Stimulated activated memory B cell treated with anti-CD40 and anti-IgM and Interleukin-4, amounts not matched to agents 10 μg/mL and 1 μg/mL and 100 μg/mL, for 72 hours (primary cell): Measurements from ENCODE around the gene CAMKMT.
A peak's percentile ranks its signal among the peaks of the same experiment; 100 is the strongest.

ENCODE experiments used
- ATAC-seq: fragments of 150-1000 bp; cut with Tn5 transposase; 2 replicates; pipeline ENCODE4 v1.10.0; 2021
- H3K27ac Mint-ChIP-seq: one replicate; pipeline ENCODE4 v1.8.0; 2022; ENCODE audit warnings: mild to moderate bottlenecking, mixed read lengths
- H3K27me3 Mint-ChIP-seq: one replicate; pipeline ENCODE4 v1.8.0; 2022; ENCODE audit warnings: mixed read lengths
- H3K36me3 Mint-ChIP-seq: one replicate; pipeline ENCODE4 v1.8.0; 2022; ENCODE audit warnings: mixed read lengths
- H3K4me1 Mint-ChIP-seq: one replicate; pipeline ENCODE4 v1.8.0; 2022; ENCODE audit warnings: mixed read lengths
- H3K4me3 Mint-ChIP-seq: one replicate; pipeline ENCODE4 v1.8.0; 2022; ENCODE audit warnings: mild to moderate bottlenecking, moderate library complexity, mixed read lengths
- H3K9me3 Mint-ChIP-seq: one replicate; pipeline ENCODE4 v1.8.0; 2022; ENCODE audit warnings: mixed read lengths

Gene CAMKMT

DNA sequence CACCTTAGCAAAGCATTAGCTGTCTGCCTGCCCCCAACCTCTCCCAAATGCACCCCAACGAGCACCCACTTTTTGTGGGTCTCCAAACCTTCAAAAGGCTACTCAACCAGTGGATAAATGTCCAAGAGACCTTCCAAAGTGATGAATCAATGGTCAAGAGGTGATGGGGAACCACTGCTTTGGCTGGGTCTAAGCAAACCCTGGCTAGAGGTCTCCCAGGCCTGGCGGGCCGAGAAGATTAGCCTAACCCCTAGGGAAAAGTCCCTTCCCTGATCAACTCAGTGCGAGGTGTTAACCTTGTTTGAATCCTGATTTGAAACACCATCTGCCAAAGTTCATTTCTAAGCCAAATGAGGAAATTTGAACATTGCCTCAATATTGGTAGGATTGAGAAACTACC is 435.0 kb downstream of the CAMKMT start:
- peaks cover 12% of the 10 kb centered on the region for H3K4me1 Mint-ChIP-seq
- no peak overlapping the region for H3K27ac Mint-ChIP-seq
- peaks cover 73% of the 10 kb centered on the region for H3K27me3 Mint-ChIP-seq
- no peak for ATAC-seq
- no peak overlapping the region for H3K4me3 Mint-ChIP-seq
- peaks cover 2% of the 10 kb centered on the region for H3K9me3 Mint-ChIP-seq
- no peaks in the 10 kb centered on the region for H3K36me3 Mint-ChIP-seq

DNA sequence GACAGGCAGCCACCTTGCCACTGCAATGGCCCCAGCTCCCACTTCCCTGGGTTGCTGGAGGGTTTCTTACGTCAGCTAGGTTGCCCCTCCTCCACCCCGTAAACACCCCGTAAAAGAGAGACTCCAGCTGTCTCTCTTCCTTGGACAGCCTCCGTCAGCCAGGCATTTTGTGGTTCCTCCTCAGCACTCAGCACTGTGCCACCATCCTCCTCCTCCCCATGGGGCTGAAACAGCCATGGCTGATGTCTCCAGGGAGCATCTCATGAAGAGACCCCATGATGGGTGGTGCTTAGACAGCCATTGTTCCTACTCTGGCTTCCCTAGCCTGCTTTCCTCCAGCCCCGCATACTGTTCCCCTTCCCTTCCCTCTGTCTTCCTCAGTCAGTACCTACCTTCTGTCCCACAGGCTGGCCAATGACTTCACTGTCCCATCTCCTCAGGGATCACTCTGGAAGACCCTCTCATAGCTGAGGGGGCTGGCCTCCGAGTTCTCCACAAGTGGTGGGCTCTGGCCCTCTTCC is 436.5 kb downstream of the CAMKMT start:
- no peak overlapping the region for H3K4me3 Mint-ChIP-seq
- H3K27ac Mint-ChIP-seq: no peak overlapping the region
- H3K36me3 Mint-ChIP-seq: no peaks in the 10 kb centered on the region
- peaks cover 76% of the 10 kb centered on the region for H3K27me3 Mint-ChIP-seq
- H3K4me1 Mint-ChIP-seq: peaks cover 17% of the 10 kb centered on the region
- ATAC-seq: no peak
- H3K9me3 Mint-ChIP-seq: peaks cover 2% of the 10 kb centered on the region

DNA sequence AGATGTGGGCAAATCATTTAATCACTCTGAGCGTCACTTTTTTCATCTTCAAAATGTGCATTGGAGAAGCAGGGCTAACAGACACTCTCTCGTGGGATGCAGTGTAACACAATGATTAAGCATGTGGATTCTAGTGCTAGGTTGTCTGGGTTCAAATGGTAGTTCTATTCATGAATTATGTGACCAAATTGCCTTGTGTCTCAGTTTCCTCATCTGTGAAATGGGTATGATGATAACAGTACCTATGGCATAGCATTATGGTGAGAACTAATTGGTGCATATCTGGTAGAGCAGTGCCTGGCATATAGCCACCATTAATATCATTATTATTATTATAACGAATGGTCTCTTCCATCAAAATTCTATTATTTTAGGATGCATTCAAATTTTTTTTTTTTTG is 437.4 kb downstream of the CAMKMT start:
- Mint-ChIP-seq H3K4me3 (no peak overlapping the region), H3K27me3 (peaks cover 79% of the 10 kb centered on the region)

DNA sequence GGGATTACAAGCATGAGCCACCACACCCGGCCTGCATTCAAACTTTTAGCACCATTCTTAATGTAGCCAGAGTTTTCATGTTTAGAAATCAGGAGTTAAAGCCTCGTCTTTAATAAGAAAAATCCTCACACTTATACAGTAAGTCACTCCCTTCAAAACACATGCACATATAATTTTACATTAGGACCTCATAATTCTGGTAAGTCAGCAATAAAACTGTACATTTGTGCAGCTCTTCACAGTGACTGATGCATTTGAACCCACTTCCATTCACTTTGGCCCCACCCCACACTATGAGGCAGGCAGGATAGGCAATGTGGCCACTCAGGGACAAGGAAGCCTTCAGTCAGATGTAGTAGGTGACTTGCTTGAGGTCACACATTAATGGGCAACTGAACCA is 438.0 kb downstream of the CAMKMT start:
- no peak overlapping the region for H3K27ac Mint-ChIP-seq
- no peaks in the 10 kb centered on the region for H3K9me3 Mint-ChIP-seq
- peaks cover 18% of the 10 kb centered on the region for H3K4me1 Mint-ChIP-seq
- H3K4me3 Mint-ChIP-seq: no peak overlapping the region
- peaks cover 84% of the 10 kb centered on the region for H3K27me3 Mint-ChIP-seq
- no peaks in the 10 kb centered on the region for H3K36me3 Mint-ChIP-seq
- ATAC-seq: no peak

More for the DNA sequence above, 437.4 kb downstream of the CAMKMT start:
- no peaks in the 10 kb centered on the region for H3K9me3 Mint-ChIP-seq
- no peak overlapping the region for H3K27ac Mint-ChIP-seq
- H3K36me3 Mint-ChIP-seq: no peaks in the 10 kb centered on the region
- no peak for ATAC-seq
- peaks cover 17% of the 10 kb centered on the region for H3K4me1 Mint-ChIP-seq

DNA sequence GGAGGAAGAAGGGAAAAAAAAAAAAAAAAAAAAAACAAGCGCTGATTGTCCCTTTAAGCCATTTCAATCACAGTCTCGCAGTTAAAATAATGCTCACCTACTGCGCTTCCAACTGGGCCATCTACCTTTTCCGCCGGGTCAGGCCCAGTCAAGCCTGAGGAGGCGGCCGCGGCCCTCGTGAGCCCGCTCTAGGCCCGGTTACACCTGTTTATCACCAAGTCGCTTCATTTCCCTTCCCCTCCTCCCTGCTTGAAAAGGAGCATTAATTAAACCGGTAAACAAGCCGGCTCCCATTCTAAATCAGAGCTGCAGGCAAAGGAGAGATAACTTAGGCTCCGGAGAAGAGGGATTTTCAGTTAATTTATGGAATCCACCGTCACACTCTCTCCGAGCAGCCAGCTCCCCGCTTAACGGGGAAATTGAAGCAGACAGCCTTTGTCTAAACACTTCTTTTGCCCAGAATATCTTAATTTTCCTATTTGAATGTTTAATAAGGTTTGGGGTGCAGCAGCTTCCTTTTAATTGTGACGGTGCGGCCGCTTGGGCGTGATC is 439.6 kb downstream of the CAMKMT start:
- no peak overlapping the region for H3K27ac Mint-ChIP-seq
- no peak for ATAC-seq
- no peaks in the 10 kb centered on the region for H3K9me3 Mint-ChIP-seq
- peaks cover 32% of the 10 kb centered on the region for H3K4me1 Mint-ChIP-seq
- peaks cover 85% of the 10 kb centered on the region for H3K27me3 Mint-ChIP-seq
- peak overlapping the region; percentile 41 for H3K4me3 Mint-ChIP-seq
- no peaks in the 10 kb centered on the region for H3K36me3 Mint-ChIP-seq

DNA sequence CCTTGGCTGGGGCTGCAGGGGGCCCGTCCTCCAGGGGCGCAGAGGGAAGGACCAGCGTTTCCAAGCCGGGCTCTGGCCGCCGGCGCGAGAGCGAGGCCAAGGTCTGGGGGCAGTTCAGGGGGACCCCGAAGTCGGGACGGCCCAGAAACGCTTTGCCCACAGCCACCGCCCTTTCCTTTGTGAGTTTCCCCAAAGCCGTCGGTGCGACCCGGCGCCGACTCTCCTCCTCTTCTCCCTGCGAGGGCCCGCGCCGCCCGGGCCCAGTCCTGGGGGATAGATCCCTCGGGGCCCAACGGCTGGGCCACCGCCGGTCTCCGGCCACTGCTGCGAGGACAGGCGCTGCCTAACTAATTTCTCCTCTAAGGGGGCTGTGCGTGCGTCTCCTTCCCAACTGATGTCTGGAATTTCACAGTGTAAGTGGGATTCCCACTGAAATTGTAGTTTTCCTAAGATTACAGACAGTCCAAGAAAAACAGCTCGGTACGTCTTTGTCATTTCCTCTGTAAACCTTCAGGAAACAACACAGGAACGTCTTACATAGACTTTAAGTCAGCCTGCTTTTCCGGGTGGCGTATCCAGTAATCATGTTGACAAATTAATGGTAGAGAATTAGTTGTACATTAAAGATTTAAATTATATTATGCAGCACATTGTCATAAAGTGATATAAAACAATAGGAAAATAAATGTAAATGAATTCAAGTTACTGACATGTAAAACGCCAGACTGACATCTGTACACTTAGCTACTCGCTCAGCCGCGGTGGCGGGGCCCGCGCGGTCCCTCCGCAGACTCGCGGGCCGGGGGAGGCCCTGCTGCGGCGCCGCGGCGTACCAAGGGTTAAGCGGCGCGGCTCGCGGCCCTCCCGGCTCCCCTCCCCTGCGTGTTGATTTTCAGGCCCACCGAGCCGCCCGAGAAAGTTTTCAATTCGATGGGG is 440.4 kb downstream of the CAMKMT start:
- Mint-ChIP-seq H3K27me3 (peaks cover 90% of the 10 kb centered on the region), H3K4me3 (peak overlapping the region; percentile 61), H3K36me3 (no peaks in the 10 kb centered on the region), H3K27ac (no peak overlapping the region), H3K4me1 (peaks cover 32% of the 10 kb centered on the region), H3K9me3 (no peaks in the 10 kb centered on the region)
- ATAC-seq: no peak

DNA sequence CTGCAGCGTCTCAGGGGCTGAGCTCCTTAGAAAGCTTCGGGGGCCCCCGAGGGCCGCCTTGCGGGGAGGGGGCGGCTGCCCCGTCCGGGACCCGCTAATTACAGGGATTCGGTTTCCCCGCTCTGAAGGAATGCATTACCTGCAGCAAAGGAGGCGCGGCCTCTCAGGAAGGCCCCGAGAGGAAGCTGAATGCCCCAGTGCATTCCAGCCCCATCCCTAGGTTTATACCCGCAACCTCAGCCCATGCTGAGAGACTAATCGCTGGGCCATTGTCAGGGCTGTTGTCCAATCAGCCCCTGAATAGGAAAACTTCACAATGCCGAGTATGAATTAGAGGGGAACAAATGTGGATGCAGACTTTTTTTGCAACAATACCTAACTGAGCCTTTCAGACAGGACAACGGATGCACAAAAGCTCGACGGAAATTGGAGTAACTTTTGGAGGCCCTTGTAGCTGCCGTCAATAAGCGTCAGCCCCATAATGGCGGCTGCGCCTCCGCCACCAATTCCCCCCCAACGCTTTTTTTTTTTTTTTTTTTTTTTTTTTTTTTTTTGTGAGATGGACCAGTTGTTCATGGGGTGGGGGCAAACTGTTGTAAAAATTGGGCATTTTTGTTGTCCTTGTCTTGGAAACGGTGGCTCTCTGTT is 441.2 kb downstream of the CAMKMT start:
- peaks cover 90% of the 10 kb centered on the region for H3K27me3 Mint-ChIP-seq
- no peaks in the 10 kb centered on the region for H3K9me3 Mint-ChIP-seq
- H3K36me3 Mint-ChIP-seq: no peaks in the 10 kb centered on the region
- no peak overlapping the region for H3K27ac Mint-ChIP-seq
- peaks cover 32% of the 10 kb centered on the region for H3K4me1 Mint-ChIP-seq
- no peak overlapping the region for H3K4me3 Mint-ChIP-seq
- no peak for ATAC-seq

DNA sequence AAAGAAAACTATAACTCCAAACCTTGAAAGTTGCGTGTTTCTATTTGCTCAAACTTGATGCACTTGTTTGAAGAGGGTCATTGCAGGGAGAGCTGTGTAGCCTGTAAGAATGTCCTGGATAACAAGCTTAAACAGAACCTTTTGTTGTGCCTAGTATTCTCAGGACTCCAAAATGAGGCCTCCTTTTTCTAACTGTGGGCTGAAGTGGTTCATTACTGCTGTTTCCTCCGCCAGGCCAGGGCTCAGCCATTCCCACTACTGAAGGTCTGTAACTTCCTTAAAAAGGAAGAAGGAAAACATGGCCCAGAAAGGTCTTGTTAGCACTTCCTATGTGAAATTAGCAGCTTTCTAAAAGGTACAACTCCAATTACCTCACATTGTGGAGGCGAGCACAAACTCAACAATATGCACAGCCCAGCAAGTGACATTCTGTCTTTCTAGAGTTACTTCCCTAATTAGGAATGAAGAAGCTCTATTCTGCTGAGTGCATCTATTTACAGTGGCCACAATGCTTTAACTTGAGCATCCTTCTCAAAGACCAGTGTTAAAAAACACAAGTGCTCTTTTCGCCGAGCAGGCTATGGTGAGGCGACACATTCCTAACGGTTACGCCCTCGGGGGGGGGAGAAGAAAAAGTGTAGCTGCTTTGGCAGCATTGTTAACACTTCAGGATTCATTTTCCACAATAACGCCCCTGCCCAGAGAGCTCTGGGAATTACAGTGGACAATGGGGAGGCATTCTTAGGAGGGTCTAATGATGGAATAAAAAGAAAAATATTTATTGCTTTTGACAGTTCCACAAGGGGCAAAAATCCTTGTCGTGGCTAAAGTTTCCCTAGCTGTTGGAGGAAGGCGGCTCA is 442.9 kb downstream of the CAMKMT start:
- ATAC-seq: no peak
- Mint-ChIP-seq H3K9me3 (no peaks in the 10 kb centered on the region), H3K27me3 (peaks cover 74% of the 10 kb centered on the region), H3K4me3 (no peak overlapping the region), H3K27ac (no peak overlapping the region), H3K4me1 (peaks cover 32% of the 10 kb centered on the region), H3K36me3 (no peaks in the 10 kb centered on the region)

DNA sequence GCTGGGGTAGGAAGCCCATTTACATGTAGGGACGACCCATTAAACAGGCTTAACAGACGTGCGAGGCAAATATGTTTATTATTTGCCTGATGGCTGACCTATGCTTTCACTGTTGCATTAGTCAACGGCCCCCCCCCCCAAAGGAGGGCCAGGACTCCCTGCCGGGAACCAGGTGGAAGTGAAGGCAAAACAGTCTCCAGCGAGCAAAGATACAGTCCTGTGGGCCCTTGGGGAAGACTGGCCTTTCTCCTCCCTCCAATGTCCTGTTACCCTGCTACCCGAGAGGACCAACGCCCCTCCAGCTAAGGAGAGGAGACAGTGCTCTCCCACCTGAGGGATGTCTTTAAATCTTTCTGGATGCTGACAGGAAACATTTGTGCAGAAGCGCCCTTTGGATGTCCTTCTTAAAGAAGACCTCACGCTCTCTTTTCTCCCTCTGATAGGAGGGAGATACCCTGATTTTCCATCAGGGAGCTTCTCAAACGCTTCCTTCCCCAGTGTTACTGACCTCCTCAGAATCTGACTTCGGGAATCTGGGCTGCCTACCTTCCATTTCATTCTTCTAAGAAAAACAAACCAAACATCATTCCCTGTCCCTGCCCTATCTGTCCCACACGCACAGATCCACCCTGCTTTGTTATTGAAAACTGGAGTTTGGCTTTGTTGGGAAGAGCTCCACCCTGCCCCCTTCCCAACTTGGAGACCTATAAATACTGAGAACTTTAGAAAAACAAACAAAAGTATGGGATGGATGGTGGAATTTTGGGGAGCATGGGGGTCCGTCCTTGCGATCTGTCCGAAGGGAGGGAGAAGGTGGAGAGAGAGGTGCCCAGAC is 443.9 kb downstream of the CAMKMT start:
- Mint-ChIP-seq H3K27me3 (peaks cover 74% of the 10 kb centered on the region), H3K27ac (no peak overlapping the region), H3K4me3 (no peak overlapping the region), H3K36me3 (no peaks in the 10 kb centered on the region), H3K4me1 (peaks cover 31% of the 10 kb centered on the region), H3K9me3 (no peaks in the 10 kb centered on the region)
- no peak for ATAC-seq

DNA sequence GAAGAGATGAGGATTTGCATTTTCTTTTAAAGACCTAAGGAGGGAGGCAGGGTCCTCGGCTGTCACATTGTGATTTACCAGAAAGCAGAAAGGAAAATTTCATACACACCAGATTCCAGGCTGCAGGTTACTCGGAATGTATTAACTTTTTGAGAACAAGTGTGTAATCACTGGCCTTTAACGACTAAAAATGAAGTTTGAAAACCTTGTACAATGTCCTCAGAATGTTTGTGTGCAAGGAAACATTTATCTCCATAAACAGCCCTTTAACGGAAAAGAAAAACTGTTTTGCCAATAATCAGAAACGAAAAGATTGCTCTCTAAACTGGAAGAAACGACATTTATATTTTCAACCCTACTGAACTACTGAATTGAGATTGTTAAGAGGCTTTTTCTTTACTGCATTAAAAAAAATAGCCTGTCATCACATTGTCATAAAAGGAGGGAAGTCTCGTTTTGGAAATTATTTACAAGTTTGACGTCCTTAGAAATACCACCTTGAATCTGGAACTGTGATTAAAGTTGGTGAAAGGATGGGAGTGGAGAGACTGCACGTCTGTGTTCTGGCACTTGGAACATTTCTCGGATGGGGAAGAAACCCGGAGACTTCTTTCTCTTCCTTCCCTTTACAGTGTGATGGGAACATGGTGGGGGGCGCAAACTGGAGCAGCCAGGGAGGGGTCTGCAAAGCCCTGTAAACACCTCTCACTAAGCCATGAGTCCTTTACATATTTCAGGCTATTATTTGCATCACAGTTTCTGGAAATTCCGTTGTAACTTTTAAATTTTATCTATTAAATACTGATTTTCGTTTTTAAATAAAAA is 445.7 kb downstream of the CAMKMT start:
- Mint-ChIP-seq H3K4me1 (peaks cover 14% of the 10 kb centered on the region), H3K9me3 (no peaks in the 10 kb centered on the region), H3K4me3 (no peak overlapping the region), H3K27ac (no peak overlapping the region), H3K27me3 (peaks cover 72% of the 10 kb centered on the region), H3K36me3 (no peaks in the 10 kb centered on the region)
- ATAC-seq: no peak

DNA sequence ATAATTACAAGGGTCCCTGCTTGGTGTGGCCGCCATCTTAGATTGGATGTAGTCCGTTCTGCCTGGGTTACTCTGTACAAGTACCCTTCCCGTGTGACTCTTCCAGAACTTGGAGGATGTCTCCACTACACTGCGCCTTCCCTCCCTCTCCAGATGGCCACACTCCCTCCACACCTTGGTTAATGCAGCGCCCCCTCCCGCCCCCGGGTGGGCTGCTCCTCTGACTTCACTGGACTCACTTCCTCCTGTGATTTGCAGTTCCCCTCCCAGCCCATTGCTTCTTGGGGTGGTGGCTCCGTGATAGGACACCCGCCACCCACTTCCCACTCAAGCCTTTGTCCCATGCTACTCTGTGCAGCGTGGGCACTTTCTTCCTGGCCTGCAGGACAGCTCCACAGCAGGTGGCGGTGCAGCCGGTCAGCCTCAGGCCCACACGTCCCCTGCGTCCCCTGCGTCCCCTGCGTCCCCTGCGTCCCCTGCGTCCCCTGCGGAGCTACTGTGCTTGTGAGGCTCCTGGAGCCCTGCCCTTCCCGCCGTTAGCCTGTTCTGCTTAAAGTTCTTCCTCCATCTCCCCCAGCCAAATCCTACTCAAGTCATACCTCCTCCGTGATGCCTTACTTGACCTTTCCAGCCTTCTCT is 449.3 kb downstream of the CAMKMT start:
- Mint-ChIP-seq H3K27ac (no peak overlapping the region), H3K27me3 (peaks cover 70% of the 10 kb centered on the region), H3K4me1 (peaks cover 1% of the 10 kb centered on the region), H3K9me3 (no peaks in the 10 kb centered on the region), H3K36me3 (no peaks in the 10 kb centered on the region), H3K4me3 (no peak overlapping the region)
- ATAC-seq: no peak

DNA sequence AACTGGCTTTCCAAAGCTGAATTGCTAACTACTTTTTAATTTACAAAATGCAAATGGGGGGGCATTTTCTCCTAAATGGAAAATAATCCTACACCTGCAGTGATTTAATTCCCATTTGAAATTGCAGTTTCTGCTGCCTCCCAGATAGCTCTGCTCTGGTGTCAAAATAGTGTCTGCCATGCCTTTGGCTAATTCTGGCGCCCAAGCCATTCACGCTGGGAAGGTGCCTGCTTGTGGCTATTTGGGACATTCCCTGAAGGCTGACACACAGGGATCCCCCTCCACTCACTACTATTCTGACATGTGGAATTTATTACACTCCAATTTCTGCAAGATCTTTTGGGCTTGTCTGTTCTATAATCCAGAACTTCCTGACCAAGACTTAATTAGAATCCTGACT is 451.4 kb downstream of the CAMKMT start:
- no peaks in the 10 kb centered on the region for H3K4me1 Mint-ChIP-seq
- H3K9me3 Mint-ChIP-seq: no peaks in the 10 kb centered on the region
- no peak for ATAC-seq
- H3K36me3 Mint-ChIP-seq: no peaks in the 10 kb centered on the region
- peaks cover 62% of the 10 kb centered on the region for H3K27me3 Mint-ChIP-seq
- H3K27ac Mint-ChIP-seq: no peak overlapping the region
- H3K4me3 Mint-ChIP-seq: no peak overlapping the region

DNA sequence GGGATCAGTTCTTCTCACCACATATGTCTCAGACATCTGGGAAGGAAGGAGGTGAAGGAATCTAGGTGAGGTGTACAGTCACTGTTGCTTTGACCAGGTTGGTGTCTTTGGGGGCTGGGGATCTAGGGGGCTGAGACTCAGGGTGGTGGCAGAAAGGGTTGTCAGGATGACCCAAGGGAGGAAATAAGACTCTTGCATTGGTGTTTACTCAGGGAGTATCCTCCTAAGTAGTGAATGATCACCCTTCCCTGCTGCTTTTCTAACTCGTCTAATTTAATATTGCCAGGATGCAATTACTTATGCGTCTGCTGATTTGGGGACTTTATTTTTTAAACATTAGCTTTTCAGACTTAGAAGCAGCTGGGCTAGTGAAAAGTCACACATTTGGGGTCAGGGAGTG is 451.9 kb downstream of the CAMKMT start:
- Mint-ChIP-seq H3K27me3 (peaks cover 62% of the 10 kb centered on the region), H3K4me3 (no peak overlapping the region), H3K9me3 (no peaks in the 10 kb centered on the region), H3K36me3 (no peaks in the 10 kb centered on the region), H3K27ac (no peak overlapping the region), H3K4me1 (no peaks in the 10 kb centered on the region)
- ATAC-seq: no peak
